Ascending aorta (tissue), 2 donors: Measurements from ENCODE around the gene AGAP1. TPM values are rescaled to one million over a fixed set of nuclear protein-coding genes. Genes with fewer than 3 reads are reported as not detected.

ENCODE experiments used
- DNase-seq, 2 donors: peaks; one replicate each; pipeline ENCODE4 v3.0.0-alpha.2; 2019; ENCODE audit warnings: low spot score in 2 of 2
- H3K27ac ChIP-seq, 2 donors: fragments of 200-600 bp; sonication (generic); one replicate each; pipeline ENCODE4 v1.5.1; 2016 to 2017; ENCODE audit warnings: mild to moderate bottlenecking in 1 of 2
- H3K27me3 ChIP-seq: fragments of 200-600 bp; sonication (generic); one replicate; pipeline ENCODE4 v1.5.1; 2017
- H3K36me3 ChIP-seq, 2 donors: fragments of 200-600 bp; sonication (generic); one replicate each; pipeline ENCODE4 v1.5.1; 2016
- H3K4me1 ChIP-seq, 2 donors: fragments of 200-600 bp; sonication (generic); one replicate each; pipeline ENCODE4 v1.5.1; 2016 to 2017; ENCODE audit warnings: mild to moderate bottlenecking in 1 of 2
- H3K4me3 ChIP-seq, 2 donors: fragments of 200-600 bp; sonication (generic); one replicate each; pipeline ENCODE4 v1.5.1; 2016 to 2017; ENCODE audit warnings: mild to moderate bottlenecking in 1 of 2
- H3K9me3 ChIP-seq, 2 donors: fragments of 200-600 bp; sonication (generic); one replicate each; pipeline ENCODE4 v1.5.1; 2016
- intact Hi-C: fragments of 100-400 bp; cut with DNase I; formaldehyde crosslinking; loops from one replicate; pipeline ENCODE4 v1.15.1; 2023
- total RNA-seq: library from RNA; depleted of rRNA; stranded (reverse); fragments of >200 nt; gene quantifications from one replicate; pipeline ENCODE4 v1.1.0, GENCODE V29; 2016
- TF ChIP-seq, protein P1 (sequence below), 3 experiments: fragments of 200-600 bp in 2 of 3; fragments of 450-650 bp in 1 of 3; sonication (generic) in 2 of 3; IDR thresholded peaks; one replicate each; pipeline ENCODE4 v1.5.1; 2016 to 2019; ENCODE audit warnings: antibody characterized with exemption in 3 of 3, mild to moderate bottlenecking in 1 of 3, moderate library complexity in 1 of 3

The AGAP1 gene
- total RNA-seq, 1 donor from 2014 or later: 19.7 TPM

DNA sequence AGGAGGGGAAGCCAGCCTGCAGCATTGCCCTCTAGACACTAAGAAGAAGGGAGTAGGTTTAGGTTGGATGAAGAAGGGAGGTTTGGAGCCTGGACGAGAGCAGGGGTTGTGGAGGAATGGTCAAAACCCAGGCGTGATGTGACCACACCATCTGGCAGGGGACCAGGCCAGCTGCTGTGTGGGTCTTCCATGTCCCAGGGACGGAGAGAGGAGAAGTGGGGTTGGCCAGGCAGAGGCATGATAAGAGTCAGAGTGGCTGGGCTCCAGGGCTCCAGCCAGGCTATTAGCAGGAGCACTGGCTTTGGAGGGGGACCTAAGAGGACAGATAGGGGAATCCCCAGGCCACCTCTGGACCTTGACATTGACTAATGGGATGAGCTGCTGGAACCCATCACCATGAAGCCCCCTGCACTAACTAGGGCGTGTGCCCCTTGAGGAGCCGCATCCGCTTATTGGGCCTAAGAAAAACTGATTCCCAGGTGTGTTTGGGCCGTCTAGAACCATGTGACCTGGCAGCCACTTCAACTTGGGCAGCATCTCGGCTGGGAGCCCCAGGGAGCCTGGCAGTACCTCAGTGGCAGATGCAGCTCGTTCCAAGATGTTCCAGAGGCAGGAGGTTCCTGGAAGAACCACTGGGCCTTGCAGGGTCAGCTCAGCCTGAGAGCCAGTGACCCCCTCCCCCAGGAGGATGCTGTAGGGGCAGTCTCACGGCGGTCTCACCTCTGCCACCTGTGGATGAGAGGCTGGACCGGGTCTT, 235.1 kb downstream of the AGAP1 start:
- Histone ChIP-seq H3K4me3 (no peak overlapping the region), H3K27ac (no peak overlapping the region), H3K27me3 (no peaks in the 10 kb centered on the region), H3K9me3 (no peaks in the 10 kb centered on the region), H3K4me1 (peaks cover 0 to 5% of the 10 kb centered on the region in 2 donors), H3K36me3 (no peaks in the 10 kb centered on the region)
- no peak for DNase-seq
- TF ChIP-seq, protein P1, sequence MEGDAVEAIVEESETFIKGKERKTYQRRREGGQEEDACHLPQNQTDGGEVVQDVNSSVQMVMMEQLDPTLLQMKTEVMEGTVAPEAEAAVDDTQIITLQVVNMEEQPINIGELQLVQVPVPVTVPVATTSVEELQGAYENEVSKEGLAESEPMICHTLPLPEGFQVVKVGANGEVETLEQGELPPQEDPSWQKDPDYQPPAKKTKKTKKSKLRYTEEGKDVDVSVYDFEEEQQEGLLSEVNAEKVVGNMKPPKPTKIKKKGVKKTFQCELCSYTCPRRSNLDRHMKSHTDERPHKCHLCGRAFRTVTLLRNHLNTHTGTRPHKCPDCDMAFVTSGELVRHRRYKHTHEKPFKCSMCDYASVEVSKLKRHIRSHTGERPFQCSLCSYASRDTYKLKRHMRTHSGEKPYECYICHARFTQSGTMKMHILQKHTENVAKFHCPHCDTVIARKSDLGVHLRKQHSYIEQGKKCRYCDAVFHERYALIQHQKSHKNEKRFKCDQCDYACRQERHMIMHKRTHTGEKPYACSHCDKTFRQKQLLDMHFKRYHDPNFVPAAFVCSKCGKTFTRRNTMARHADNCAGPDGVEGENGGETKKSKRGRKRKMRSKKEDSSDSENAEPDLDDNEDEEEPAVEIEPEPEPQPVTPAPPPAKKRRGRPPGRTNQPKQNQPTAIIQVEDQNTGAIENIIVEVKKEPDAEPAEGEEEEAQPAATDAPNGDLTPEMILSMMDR (IDR thresholded peaks at IDR 0.05): no peak
- intact Hi-C loops: no loop called here

DNA sequence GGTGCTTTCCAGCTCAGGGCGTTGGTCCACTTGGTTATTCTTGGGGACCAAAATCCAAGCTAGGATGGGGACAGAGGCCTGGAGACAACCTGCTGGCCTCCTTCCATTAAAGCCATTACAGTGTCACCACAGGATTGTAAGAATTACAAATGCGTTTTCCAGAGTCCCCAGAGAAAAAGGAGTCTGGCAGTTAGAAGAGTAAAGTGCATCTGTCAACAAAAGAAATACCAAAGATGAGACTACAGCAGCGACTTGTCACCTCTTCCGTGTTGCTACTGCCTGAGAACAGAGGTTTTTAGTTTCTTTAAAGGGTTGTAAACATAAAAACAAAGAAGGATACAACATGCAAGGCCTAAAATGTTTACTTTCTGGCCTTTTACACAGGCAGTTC, 235.7 kb downstream of the AGAP1 start:
- Histone ChIP-seq H3K4me3 (no peak overlapping the region), H3K4me1 (no peaks in the 10 kb centered on the region), H3K27me3 (no peaks in the 10 kb centered on the region), H3K36me3 (no peaks in the 10 kb centered on the region), H3K27ac (no peak overlapping the region), H3K9me3 (no peaks in the 10 kb centered on the region)
- TF ChIP-seq, protein P1 (IDR thresholded peaks at IDR 0.05): no peak
- intact Hi-C loops: no loop called here
- DNase-seq: no peak

DNA sequence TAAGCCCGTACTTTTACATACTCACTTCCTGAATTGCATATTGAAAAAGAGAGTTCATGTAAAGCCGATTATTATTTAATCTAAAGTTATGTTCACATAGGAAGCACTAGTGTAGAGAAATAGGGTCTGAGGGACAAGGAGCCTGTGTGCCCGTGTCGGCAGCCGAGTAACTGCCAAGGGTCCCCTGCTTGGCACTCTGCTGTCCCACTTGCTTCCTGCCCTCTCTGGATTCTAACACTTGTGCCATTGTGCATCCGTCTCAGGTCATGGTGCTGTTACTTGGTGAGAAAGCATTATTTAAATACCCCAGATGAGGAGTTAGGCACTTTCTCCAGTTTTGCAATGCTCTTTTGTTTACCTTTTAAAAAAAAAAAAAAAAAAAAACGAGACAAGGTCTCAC, 236.3 kb downstream of the AGAP1 start:
- no peaks in the 10 kb centered on the region for H3K27me3 ChIP-seq
- H3K4me3 ChIP-seq: no peak overlapping the region
- TF ChIP-seq, protein P1 (IDR thresholded peaks at IDR 0.05): no peak
- no peak for DNase-seq
- no peak overlapping the region for H3K27ac ChIP-seq
- no peaks in the 10 kb centered on the region for H3K9me3 ChIP-seq
- intact Hi-C loops: no loop called here
- no peaks in the 10 kb centered on the region for H3K4me1 ChIP-seq
- H3K36me3 ChIP-seq: no peaks in the 10 kb centered on the region

DNA sequence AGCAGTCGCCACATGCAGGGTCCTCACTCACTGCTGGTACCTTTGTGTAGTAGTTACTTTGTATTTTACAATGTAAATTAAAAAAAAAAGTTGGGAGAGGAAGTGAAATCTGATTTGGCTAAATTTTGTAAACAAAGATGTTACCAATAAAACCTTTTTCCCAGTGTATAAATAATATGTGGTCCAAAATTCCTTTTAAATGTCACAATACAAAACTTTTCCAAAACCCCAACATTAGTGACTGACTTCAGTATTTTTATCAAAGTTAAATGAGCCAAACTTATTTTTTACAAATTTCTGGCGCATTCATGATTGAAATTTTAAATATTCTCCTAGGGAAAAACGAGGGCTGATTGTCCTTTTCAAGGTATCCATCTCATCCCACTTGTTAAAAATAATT, 239.9 kb downstream of the AGAP1 start:
- intact Hi-C loops: no loop called here
- TF ChIP-seq, protein P1 (IDR thresholded peaks at IDR 0.05): no peak
- Histone ChIP-seq H3K36me3 (no peaks in the 10 kb centered on the region), H3K4me3 (no peak overlapping the region), H3K27me3 (no peaks in the 10 kb centered on the region), H3K27ac (no peak overlapping the region), H3K9me3 (no peaks in the 10 kb centered on the region), H3K4me1 (no peaks in the 10 kb centered on the region)
- no peak for DNase-seq

DNA sequence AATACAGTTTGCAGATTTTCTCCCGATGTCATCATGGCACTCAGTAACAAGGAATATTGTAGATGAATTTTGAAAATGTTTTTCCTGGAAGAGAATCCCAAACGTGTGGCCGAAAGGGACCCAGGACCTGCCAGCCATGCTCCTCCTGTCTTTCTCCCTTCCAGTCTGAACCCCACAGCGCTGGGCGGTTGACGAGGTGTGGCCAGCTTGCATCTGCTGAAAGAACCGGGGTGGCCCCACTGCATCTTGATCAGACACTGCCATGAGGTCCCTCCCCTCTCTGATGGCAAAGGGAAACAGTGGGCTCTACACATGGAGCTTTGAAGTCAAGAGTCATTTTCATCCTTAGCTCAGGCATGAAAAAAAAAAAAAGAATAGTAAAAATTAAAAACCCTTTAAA, 240.3 kb downstream of the AGAP1 start:
- DNase-seq: no peak
- H3K4me1 ChIP-seq: no peaks in the 10 kb centered on the region
- no peaks in the 10 kb centered on the region for H3K27me3 ChIP-seq
- no peaks in the 10 kb centered on the region for H3K36me3 ChIP-seq
- H3K27ac ChIP-seq: no peak overlapping the region
- H3K9me3 ChIP-seq: no peaks in the 10 kb centered on the region
- intact Hi-C loops: no loop called here
- TF ChIP-seq, protein P1 (IDR thresholded peaks at IDR 0.05): no peak
- no peak overlapping the region for H3K4me3 ChIP-seq
